GM18520 (cell line): Measurements from ENCODE around the gene PPP1R37.

Source experiments
- ATAC-seq: cut with Tn5 transposase; IDR thresholded peaks from one replicate; pipeline ENCODE4 v1.9.1; 2021; ENCODE audit not compliant: unreplicated experiment

PPP1R37 gene, protein sequence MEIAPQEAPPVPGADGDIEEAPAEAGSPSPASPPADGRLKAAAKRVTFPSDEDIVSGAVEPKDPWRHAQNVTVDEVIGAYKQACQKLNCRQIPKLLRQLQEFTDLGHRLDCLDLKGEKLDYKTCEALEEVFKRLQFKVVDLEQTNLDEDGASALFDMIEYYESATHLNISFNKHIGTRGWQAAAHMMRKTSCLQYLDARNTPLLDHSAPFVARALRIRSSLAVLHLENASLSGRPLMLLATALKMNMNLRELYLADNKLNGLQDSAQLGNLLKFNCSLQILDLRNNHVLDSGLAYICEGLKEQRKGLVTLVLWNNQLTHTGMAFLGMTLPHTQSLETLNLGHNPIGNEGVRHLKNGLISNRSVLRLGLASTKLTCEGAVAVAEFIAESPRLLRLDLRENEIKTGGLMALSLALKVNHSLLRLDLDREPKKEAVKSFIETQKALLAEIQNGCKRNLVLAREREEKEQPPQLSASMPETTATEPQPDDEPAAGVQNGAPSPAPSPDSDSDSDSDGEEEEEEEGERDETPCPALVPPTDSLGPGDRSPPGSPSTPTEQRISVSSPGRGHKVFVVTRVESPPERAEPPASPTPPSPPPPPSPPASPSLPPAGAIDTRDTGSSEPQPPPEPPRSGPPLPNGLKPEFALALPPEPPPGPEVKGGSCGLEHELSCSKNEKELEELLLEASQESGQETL

DNA sequence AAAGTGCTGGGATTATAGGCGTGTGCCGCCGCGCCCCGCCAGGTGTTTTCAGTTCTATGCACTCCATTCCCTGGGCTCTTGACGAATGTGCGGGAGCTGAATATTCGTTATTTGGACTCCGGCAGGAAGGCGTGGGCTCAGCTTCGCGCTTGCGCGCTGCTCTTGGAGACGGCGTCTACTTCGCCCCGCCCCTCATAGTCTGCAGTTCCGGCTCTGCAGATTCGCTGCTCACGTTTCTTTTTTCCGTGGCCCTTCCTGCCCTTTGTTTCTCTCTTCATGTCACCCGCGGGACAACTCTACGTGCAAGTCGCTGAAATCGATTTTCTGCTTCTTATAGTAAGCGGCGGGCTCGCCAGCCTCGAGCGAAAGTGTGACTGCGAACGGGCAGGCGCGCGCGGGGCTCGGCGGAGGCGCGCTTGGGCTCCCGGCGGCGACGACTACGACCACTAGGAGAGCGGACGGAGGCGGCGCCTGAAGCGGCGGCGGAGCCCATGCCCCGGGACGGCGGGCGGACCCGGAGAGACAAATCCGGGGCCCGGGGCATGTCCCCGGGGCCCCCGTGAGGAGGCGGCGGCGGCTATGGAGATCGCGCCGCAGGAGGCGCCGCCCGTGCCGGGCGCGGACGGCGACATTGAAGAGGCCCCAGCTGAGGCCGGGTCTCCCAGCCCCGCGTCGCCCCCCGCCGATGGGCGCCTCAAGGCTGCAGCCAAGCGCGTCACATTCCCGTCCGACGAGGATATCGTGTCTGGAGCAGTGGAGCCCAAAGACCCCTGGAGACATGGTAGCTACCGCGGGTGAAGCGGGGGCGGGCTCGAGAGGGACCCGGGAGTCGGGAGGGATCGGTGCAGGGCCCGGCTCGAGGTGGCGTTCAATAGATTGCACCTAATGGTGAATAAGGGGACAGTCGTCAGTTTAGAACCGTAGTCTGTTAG is at the start of gene PPP1R37:
Gene PPP1R37, plus strand, starts transcription at position 433 of the 932 bp plus-strand sequence. Its CDS starts 147 bp downstream, at position 580.
- ATAC-seq: peak; percentile 49

DNA sequence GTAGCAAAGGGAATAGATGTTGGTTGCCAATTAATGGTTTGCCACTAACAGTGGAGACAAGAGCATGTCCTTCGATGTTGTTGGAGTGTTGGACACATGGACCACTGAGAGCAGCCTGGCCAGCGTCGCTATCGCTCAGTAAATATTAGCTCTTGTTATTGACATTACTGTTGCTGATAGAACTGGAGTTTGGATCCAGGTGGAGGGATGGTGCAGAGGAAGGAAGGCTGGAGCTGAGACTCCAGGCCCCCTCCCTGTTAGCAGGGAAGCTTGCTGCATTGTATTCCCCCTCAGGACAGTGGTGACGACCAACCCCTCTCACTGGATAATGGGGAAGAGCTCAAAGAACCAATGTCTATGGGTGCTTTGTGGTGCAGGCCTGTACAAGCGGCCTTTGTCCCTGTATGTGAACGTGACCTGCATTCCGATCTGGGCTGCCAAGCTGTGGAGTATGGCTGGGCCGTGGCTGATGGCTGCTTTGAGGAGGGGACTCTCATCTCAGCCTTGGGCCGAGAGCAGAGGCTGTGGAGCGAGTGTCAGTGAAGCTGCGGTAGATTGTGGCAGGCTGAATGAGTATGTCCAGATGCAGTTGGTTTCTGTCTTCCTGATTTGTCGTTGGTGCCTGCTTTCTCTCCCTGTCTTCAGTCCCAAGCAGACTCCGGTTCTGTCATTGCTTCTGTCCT is 47.2 kb upstream of the PPP1R37 start:
- no peak for ATAC-seq

DNA sequence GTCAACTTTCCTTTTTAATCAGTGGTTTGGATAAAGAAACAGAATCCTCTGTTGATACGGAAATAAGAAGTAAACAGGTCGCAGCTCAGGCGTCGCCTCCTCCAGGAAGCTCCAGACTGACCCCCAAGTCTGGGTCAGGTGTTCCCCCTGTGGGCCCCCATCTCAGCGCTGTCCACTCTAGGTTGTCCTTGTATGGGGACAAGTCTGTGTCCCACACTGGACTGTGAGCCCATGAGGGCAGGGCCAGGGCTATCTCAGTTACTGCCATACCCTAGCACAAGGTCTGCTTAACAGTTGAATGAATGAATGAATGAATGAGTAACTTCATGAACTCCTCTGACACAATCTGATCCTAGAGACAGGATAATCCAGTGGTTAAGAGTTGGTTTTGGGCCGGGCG is 46.6 kb upstream of the PPP1R37 start:
- ATAC-seq: no peak

DNA sequence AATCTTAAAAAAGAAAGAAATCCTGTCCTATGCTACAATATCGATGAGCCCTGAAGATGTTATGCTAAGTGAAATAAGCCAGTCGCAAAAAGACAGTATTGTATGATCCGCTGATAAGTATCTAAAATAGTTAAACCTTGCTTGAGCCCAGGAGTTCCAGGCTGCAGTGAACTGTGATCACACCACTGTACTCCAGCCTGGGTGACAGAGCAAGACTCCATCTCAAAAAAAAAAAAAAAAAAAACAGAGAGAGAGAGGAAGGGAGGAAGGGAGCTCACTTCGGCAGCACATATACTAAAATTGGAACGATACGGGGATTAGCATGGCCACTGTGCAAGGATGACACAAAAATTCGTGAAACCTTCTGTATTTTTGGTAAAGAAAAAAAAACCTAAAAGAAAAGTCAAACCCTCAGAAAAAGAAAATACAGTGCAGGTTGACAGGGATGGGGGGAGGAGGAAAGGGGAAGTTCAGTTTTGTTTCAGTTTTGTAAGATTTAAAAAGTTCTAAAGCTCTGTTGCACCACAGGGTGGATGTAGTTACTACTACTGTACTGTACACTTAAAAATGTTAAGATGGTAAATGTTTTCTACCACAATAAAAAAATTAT is 45.7 kb upstream of the PPP1R37 start:
- ATAC-seq: no peak

DNA sequence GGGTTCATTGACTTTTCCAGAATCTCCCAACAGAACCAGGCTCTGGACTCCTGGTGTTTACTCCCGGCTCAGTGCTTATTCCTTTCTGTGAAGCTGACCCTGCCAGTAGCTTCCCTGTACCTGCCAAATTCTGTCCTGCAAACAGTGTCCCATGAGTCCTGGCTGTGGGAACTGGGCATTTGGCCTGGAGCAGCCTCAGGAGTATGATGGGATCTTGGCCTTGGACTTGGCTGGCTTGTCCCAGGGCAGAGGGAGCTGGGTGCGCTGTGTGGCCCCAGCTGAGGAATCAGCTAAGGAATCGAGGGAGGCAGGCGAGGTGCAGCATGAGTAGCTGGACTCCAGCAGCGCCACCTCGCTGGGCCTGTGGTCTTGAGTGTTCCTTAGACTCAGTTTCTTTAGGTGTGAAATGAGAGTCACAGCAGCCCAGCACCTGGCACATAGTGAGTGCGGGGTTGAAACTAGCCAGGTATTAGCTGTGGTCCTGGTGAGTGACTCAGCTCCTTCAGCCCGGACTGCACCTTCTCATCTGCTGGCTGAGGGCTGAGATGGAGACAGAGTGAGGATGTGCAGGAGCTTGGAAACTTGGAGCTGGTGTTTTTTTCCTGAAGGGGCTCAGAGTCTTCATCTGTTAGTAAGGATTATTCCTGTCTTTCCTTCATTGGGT is 43.8 kb upstream of the PPP1R37 start:
- ATAC-seq: no peak

DNA sequence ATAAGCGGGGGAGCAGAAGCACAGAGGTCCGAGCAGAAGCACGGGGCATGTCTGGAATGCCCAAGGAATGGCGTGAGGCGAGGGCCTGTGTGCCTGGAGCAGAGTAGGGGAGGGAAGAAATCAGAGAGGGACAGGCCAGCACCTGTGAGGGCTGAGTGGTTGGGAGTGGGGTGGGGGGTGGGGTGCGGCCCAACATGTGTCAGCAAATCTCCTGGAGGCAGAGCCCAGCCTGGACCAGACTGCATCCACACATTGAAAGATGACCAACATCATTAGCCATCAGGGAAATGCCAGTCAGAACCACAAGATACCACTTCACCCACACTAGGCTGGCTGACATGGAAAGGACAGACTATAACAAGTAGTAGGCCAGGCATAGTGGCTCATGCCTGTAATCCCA is 42.9 kb upstream of the PPP1R37 start:
- no peak for ATAC-seq

DNA sequence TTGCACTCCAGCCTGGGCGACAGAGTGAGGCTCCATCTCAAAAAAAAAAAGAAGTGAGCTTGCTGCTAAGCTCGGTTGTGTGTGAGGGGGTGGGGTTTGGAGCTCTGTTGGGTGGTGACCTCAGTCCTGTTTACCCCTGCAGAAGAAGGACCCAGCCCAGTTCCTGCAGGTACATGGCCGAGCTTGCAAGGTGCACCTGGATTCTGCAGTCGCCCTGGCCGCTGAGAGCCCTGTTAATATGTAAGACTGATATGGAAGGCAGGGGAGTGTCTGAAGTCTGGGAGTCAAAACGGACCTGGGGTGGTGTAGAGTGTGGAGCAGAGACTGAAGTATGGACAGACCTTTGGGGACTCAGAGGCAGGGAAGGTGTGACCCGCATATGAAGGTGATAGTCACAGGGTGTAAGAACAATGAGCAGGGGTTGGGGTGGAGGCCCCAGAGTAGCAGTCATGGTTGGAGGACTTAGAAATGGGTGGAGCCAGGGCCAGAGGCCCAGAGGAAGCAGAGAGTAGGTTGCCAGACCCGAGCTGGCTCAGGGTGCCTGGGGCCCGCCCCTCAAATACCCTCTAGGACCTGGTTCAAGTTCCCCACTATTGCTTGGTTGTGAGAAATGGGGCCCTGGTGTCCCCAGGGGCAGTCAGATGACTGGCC is 40.9 kb upstream of the PPP1R37 start:
- ATAC-seq: no peak

DNA sequence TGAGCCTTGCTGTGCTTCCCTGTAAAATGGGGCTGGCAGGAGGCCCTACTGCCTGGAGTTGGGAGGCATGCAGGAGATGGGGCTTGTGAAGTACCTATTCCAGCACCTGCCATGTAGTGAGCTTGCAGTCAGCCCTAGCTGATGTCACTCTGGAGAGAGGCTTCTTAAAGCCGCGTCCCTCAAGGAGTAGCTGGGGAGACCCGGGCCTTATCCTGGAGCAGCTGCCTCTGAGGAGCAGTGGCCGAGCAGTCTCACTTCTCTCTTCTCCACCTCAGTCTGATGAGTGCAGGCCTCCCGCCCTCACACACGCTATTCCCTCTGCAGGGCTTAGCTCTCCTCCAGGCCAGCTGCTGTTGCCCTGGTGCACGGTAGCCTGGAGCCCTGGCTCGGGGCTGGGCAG is 36.1 kb upstream of the PPP1R37 start:
- no peak for ATAC-seq

DNA sequence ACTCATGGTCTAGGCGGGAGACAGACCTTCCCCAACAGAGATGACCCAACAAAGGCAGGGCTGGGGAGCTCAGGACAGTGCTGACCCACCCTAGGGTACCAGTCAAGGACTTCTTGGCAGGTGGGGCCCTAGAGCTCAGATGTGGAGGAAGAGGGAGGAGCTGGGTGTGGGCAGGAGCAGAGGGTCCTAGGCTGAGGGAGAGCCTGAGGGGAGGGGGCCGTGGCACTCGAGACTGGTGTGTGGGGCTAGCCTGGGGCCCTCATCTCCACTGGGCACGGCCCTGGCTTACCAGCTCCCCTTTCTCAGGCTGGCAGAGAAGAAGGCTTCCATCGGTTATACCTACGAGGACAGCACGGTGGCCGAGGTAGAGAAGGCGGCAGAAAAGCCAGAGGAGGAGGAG is 35.5 kb upstream of the PPP1R37 start:
- no peak for ATAC-seq

DNA sequence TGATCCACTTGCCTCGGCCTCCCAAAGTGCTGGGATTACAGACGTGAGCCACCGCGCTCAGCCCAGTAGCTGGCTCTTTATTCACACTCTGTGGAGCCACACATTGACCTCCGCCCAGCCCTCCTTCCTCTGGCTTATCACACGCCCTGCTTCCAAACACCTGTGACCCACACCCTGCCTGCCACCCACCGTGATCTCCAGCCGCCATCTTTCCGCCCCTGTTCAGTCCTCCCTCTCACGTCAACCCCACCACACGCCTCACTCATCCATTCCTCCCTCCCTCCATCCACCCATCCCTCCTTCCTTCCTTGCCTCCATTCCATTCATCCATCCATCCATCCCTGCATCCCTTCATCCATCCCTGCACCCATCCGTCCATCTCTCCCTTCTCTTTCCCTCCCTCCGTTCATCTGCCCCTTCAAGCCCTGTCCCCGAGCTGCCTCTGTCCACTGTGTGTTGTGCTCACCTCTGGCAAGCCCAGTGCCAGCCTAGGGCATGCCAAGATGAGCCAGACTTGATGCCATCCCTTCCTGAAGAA is 34.3 kb upstream of the PPP1R37 start:
- no peak for ATAC-seq

DNA sequence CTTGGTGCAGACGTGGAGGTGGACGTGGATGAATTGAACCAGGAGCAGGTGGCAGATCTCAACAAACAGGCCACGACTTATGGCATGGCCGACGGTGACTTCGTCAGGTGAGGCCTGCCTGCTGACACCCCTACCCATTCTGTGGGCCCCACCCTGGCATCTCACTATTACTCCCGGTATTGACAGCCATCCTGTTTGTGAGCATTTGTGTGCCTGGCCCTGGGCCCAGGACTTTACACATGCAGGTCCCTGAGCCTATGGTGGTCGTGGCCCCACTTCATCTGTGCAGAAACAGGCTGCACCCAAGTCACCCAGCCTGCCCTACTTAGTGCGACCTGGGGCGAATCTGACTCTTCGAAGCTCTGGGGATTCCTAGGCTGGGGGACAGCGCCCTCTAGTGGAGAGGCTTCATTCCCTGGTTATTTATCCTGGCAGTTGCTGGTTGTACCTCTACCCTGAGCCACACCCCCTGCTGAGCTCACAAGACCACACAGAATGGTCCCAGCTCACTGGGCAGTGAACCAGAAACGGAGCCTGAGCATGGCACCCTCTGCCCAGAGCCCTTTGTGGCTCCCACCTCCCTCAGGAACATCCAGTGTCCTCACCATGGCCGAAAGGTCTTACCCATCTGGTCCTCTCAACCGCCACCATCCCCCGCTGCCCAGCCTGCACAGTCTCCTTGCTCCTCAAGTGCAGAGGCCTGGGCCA is 33.6 kb upstream of the PPP1R37 start:
- no peak for ATAC-seq

DNA sequence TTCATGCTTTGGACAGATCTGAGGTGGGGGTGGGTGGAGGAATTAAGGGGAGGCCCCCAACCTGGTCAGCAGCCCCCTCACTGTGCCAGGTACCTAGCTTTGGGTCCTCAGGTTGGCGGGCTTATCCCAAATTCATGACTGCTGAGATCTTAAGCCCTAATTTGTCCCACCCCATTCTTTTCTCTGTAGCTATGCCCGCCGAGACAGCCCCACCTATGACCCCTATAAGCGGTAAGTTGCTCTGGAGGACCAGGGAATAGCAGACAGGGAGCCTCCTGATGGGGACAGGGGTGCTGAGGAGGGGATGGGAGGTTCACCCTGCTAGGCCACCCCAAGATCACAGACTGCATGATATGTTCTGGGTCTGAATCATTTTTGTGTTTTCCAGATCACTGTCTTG is 31.0 kb upstream of the PPP1R37 start:
- no peak for ATAC-seq

DNA sequence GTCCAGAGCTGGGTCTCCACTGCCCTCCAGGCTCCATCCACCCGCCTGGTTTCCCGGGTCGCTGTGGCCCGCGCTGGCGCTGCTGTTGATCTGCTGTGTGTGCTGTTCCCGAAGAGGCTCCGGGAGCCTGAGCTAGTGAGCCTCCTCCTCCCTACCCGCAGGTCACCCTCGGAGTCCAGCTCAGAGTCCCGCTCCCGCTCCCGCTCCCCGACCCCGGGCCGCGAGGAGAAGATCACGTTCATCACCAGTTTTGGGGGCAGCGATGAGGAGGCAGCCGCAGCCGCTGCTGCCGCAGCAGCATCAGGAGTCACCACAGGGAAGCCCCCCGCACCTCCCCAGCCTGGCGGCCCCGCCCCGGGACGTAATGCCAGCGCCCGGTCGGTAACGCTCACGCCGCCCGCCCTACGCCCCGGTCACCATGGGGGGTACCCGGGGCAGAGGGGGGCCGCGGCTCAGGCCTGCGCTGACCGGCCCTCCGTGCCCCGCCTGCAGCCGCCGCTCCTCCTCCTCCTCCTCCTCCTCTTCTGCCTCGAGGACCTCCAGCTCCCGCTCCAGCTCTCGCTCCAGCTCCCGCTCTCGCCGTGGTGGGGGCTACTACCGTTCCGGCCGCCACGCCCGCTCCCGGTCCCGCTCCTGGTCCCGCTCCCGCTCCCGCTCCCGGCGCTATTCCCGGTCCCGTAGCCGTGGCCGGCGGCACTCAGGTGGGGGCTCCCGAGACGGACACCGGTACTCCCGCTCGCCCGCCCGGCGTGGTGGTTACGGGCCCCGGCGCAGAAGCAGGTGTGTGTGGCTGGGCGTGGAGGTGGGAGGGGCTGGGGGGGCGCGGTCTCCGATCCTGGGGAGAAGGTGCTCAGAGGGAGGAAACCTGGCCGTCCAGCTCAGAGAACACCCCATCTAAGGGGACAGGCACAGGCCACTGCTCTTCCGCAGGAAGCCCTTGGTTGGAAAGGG is 28.9 kb upstream of the PPP1R37 start:
- ATAC-seq: no peak

DNA sequence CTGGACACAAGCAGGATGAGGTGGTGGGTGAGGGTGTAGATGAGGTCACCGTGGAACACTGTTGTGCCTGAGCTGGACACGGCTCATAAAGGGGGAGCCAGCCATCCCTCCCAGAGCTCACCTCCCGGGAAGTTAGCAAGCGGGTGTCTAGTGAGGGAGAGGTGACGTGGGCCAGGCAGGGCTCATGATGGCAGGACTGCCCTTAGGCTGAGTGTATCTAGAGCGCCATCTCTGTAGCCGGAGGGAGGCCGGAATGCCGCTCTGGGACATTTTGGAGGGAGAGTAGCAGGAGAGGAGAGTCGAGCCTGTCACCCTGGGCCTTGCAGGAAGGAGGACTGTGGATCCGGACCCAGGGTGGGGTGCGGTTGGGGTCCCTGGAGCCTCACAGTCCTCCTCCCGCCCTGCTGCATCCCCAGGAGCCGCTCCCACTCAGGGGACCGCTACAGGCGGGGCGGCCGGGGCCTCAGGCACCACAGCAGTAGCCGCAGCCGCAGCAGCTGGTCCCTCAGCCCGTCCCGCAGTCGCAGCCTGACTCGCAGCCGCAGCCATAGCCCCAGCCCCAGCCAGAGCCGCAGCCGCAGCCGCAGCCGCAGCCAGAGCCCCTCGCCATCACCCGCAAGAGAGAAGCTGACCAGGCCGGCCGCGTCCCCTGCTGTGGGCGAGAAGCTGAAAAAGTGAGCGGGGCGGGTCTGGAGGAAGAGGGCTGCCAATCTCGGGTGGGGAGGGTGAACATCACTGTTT is 25.9 kb upstream of the PPP1R37 start:
- ATAC-seq: no peak

DNA sequence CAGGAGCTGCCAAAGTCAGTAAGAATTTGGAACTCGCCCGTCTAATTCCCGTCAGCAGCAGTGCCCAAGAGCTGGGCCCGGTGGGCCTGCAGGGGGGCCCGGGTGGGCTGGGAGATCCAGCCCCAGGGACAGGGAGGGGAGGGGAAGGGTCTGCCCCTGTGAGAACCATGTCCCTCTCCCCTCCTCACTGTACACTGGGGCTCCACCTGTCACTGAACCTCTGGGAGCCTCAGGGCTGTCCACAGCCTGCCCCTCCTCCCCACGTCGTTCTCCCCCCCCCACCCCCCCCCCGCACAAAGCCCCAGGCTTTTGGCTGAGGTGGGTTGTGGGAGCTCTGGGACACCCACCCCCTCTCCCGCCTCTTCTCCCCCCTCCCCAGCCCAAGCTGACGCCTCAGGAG is 24.9 kb upstream of the PPP1R37 start:
- no peak for ATAC-seq

DNA sequence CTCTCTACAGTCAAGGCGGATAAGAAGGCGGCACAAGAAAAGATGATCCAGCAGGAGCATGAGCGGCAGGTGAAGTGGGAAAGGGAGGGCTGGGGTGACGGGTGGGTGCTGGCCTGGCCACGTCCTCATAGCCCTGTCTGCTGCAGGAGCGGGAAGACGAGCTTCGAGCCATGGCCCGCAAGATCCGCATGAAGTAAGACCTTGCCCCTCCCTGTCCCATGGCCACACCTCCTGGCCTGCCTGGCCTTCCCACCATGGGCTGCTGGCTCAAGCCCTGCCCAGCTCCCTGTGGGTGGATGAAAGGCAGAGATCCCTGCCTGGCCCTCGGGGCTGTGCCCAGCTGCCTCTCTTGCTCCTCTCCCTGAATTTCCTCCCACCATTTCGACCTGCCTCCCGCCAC is 23.9 kb upstream of the PPP1R37 start:
- ATAC-seq: no peak

DNA sequence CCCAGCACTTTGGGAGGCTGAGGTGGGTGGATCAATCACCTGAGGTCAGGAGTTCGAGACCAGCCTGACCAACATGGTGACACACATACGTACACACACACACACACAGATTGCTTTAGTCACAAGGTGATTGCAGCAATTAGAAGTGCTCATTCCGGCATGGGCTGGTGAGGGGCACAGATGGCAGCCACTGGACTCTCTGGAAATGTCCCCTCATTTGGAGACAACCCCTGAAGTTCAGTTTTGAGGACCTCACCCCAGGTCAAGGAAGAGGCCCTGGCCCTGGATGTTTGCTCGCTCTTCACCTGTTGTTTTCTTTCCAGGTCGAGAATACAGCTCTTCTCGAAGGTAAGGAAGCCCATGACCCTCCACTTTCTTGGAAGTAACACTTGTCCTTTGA is 22.8 kb upstream of the PPP1R37 start:
- ATAC-seq: no peak
